NT2/D1 (cell line): ENCODE results near the gene PNPLA7.

Source experiments
- DNase-seq: peaks from one replicate; pipeline ENCODE4 v3.0.0-alpha.2; 2011; ENCODE audit warnings: low read depth, low spot score
- H3K27me3 ChIP-seq: 2 replicates; pipeline ENCODE4 v1.6.0; 2011; ENCODE audit warnings: mild to moderate bottlenecking; ENCODE audit not compliant: insufficient read length, insufficient read depth
- H3K36me3 ChIP-seq: 2 replicates; pipeline ENCODE4 v1.6.1; 2011; ENCODE audit warnings: mild to moderate bottlenecking, low read length, mixed read lengths; ENCODE audit not compliant: insufficient read depth, insufficient read length
- H3K4me1 ChIP-seq: 2 replicates; pipeline ENCODE4 v1.5.1; 2011; ENCODE audit not compliant: insufficient read depth, insufficient read length
- H3K4me3 ChIP-seq: 2 replicates; pipeline ENCODE4 v1.5.1; 2011; ENCODE audit warnings: low read depth; ENCODE audit not compliant: insufficient read length
- H3K9ac ChIP-seq: 2 replicates; pipeline ENCODE4 v1.6.0; 2011; ENCODE audit warnings: low read depth; ENCODE audit not compliant: insufficient read length
- H3K9me3 ChIP-seq: 2 replicates; pipeline ENCODE4 v1.5.1; 2011; ENCODE audit warnings: mild to moderate bottlenecking, low read length; ENCODE audit not compliant: insufficient read depth
- SUZ12 ChIP-seq: IDR thresholded peaks from 2 replicates; pipeline ENCODE4 v1.6.1; 2011; ENCODE audit not compliant: insufficient read length, insufficient read depth; ENCODE audit errors: extremely low read depth
- YY1 ChIP-seq: IDR thresholded peaks from 2 replicates; pipeline ENCODE4 v1.6.1; 2011; ENCODE audit not compliant: insufficient read length, insufficient read depth
- ZNF274 ChIP-seq: IDR thresholded peaks from 2 replicates; pipeline ENCODE4 v1.6.1; 2011; ENCODE audit warnings: mild to moderate bottlenecking, low read depth, low read length

Gene PNPLA7

GRCh38 chr9:137499858-137500661 lies 50.1 kb downstream of the PNPLA7 start:
- H3K4me3 ChIP-seq, result no peak overlapping the region
- no peak overlapping the region for H3K9ac ChIP-seq
- no peak for DNase-seq
- H3K27me3 ChIP-seq, result peaks cover 3% of the 10 kb centered on the region
- H3K36me3 ChIP-seq, result no peaks in the 10 kb centered on the region
- H3K4me1 ChIP-seq, result peaks cover 15% of the 10 kb centered on the region
- TF ChIP-seq YY1 (no peak), SUZ12 (no peak), ZNF274 (no peak)
- H3K9me3 ChIP-seq, result no peaks in the 10 kb centered on the region

DNA sequence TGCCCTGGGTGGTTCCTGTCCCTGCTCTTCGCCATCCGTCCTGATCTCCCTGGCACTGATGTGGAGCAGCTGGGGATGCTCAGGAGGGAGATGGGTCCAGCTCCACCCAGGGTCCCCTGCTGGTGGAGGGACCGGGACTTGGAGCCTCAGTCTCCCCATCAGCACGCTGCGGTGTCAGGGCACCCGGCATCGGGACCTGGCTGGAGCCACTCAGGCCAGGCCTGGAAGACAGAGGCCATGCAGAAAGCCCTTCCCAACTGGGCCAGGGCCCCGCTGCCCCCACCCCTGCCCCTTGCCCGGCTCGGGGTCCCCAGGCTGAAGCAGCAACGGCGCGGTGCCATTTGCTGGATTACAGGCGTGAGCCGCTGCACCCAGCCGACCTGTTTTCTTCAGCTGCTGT lies 50.8 kb downstream of the PNPLA7 start:
- Histone ChIP-seq H3K27me3 (peaks cover 3% of the 10 kb centered on the region), H3K4me1 (peaks cover 15% of the 10 kb centered on the region), H3K9me3 (no peaks in the 10 kb centered on the region), H3K4me3 (no peak overlapping the region), H3K9ac (no peak overlapping the region), H3K36me3 (no peaks in the 10 kb centered on the region)
- TF ChIP-seq SUZ12, result no peak
- no peak for TF ChIP-seq ZNF274
- no peak for TF ChIP-seq YY1
- DNase-seq, result no peak

GRCh38 chr9:137498720-137499150 lies 51.5 kb downstream of the PNPLA7 start:
- H3K4me3 ChIP-seq, result no peak overlapping the region
- TF ChIP-seq SUZ12 (no peak), YY1 (no peak), ZNF274 (no peak)
- H3K9ac ChIP-seq, result no peak overlapping the region
- H3K36me3 ChIP-seq, result no peaks in the 10 kb centered on the region
- peaks cover 3% of the 10 kb centered on the region for H3K27me3 ChIP-seq
- DNase-seq, result no peak
- H3K4me1 ChIP-seq, result peaks cover 17% of the 10 kb centered on the region
- no peaks in the 10 kb centered on the region; the same call in 1 of the 2 replicates for H3K9me3 ChIP-seq

DNA sequence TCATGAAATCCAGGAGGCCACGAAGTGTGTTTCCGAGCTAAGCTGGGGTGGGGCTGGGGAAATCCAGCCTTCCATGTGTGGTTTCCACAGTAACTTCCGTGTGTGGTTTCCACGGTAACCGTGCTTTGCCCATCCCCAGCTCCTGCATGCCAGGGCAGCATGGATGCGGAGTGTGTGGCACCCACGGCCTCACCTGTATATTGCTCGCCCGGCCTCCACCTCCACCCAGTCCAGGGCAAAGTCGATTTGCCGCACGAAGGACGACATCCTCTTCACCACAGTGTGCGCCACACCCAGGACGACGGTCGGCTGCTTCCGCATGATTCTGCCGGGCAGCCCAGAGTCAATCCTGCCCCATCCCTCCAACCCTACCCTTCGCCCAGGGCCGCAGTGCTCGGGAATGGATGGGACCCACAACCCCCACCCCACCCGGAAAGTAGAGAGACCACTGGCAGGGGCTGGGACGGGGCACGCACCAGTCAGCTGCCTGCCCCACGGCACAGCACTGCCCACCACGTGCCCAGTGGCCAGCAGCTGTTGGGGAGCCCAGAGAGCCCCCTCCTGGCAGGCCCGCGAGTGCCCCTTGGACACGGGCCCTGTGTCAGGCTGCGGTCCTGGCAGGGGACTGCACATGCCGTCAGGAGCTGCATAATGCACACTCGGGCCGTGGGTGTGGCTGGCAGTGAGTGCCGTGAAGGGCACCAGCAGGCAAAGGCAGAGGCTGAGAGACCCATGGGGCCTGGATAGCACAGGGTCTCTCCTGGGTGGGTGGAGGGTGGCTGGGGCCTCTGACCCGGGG lies 52.1 kb downstream of the PNPLA7 start:
- peaks cover 3% of the 10 kb centered on the region for H3K27me3 ChIP-seq
- no peak overlapping the region for H3K4me3 ChIP-seq
- TF ChIP-seq SUZ12 (no peak), ZNF274 (no peak), YY1 (no peak)

DNA sequence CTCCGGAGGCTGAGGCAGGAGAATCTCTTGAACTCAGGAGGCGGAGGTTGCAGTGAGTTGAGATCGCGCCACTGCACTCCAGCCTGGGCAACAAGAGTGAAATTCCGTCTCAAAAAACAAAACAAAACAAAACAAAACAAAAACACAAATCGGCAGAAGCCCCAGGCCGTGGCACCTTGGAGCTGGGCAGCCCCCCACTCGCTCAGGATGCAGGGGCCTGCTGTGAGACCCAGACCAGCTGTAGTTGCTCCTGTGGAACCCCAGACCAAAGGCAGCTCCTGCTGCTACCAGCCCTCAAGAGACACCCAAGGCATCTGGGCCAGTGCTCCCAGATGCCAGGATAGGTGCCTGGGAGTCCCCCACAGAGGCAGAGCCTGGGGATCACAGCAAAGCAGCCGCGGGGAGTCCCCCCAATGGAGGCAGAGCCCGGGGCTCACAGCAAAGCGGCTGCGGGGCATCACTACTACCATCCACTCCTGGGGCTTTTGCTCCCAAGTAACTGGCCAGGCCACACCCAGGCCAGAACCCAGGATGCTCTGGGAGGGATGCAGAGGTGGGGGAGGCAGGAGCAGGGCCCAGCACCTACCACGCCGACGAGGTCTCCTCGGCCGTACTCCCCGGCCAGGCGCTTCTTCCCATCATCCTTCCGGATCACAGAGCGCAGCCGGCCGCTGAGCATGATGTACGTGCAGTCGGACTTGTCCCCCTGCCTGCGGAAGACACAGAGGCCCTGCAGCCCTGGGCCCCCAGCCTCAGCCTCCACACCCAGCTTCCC lies 53.4 kb downstream of the PNPLA7 start:
- no peaks in the 10 kb centered on the region; the same call in 1 of the 2 replicates for H3K9me3 ChIP-seq
- H3K4me1 ChIP-seq, result peaks cover 18% of the 10 kb centered on the region
- no peak for DNase-seq
- H3K36me3 ChIP-seq, result no peaks in the 10 kb centered on the region
- H3K9ac ChIP-seq, result no peak overlapping the region
- no peak overlapping the region for H3K4me3 ChIP-seq
- TF ChIP-seq YY1 (no peak), ZNF274 (no peak), SUZ12 (no peak)
- peaks cover 3% of the 10 kb centered on the region for H3K27me3 ChIP-seq

More for the DNA sequence above, 52.1 kb downstream of the PNPLA7 start:
- Histone ChIP-seq H3K9ac (no peak overlapping the region), H3K36me3 (no peaks in the 10 kb centered on the region), H3K4me1 (peaks cover 21% of the 10 kb centered on the region), H3K9me3 (no peaks in the 10 kb centered on the region; the same call in 1 of the 2 replicates)
- no peak for DNase-seq

DNA sequence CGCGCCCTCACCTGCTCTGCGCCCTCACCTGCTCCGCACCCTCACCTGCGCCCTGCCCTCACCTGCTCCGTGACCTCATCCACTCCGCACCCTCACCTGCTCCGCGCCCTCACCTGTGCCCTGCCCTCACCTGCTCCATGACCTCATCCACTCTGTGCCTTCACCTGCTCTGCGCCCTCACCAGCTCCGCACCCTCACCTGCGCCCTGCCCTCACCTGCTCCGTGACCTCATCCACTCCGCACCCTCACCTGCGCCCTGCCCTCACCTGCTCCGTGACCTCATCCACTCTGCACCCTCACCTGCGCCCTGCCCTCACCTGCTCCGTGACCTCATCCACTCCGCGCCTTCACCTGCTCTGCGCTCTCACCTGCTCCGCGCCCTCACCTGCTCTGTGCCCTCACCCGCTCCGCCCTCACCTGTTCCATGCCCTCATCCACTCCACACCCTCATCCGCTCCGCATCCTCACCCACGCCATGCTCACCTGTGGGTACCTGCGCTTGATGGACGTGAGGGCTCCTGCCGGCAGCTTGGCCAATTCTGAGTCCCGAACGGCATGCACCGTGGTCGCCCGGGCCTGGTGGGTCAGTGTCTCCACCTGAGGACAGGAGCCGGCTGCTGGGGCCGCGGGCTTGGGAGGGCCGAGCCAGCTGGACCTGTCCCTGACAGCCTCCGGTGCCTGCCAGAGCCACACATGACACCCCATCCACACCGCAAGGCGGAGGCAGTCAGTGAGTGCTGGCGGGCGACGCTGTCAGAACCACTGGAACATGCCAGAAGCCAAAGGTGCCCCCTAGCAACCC lies 55.5 kb downstream of the PNPLA7 start:
- Histone ChIP-seq H3K9ac (no peak overlapping the region), H3K4me1 (peaks cover 14% of the 10 kb centered on the region), H3K36me3 (no peaks in the 10 kb centered on the region), H3K4me3 (no peak overlapping the region), H3K27me3 (no peaks in the 10 kb centered on the region), H3K9me3 (no peaks in the 10 kb centered on the region; the same call in 1 of the 2 replicates)
- no peak for TF ChIP-seq SUZ12
- TF ChIP-seq ZNF274, result no peak
- TF ChIP-seq YY1, result no peak
- DNase-seq, result no peak
